Natural killer cell treated with Interleukin-12 subunit alpha and Interleukin-12 subunit beta and Interleukin-15 and Interleukin-18, amount 100 ng/mL, for 72 hours (primary cell): ENCODE data around the gene CLTC. TPM values are rescaled to one million over a fixed set of nuclear protein-coding genes. Genes with fewer than 3 reads are reported as not detected.

ENCODE experiments used
- ATAC-seq, 2 donors: fragments of 150-1000 bp; cut with Tn5 transposase in 1 of 2; sonication (Bioruptor Pico), chemical (Tn5 transposase) in 1 of 2; 2 replicates each; pipeline ENCODE4 v1.10.0; 2021
- DNase-seq: peaks from one replicate; pipeline ENCODE4 v3.0.0; 2022; ENCODE audit warnings: low spot score
- H3K27ac Mint-ChIP-seq, 2 donors: 1 replicate in 1 of 2; 2 replicates in 1 of 2; pipeline ENCODE4 v1.8.0; 2022; ENCODE audit warnings: mixed read lengths in 2 of 2, mild to moderate bottlenecking in 1 of 2, moderate library complexity in 1 of 2
- H3K27me3 Mint-ChIP-seq, 2 donors: 1 replicate in 1 of 2; 2 replicates in 1 of 2; pipeline ENCODE4 v1.8.0; 2022; ENCODE audit warnings: mixed read lengths in 2 of 2
- H3K36me3 Mint-ChIP-seq: one replicate; pipeline ENCODE4 v1.8.0; 2022; ENCODE audit warnings: mixed read lengths
- H3K4me1 Mint-ChIP-seq, 2 donors: 1 replicate in 1 of 2; 2 replicates in 1 of 2; pipeline ENCODE4 v1.8.0; 2022; ENCODE audit warnings: low read depth in 2 of 2, mixed read lengths in 2 of 2, mild to moderate bottlenecking in 1 of 2
- H3K4me3 Mint-ChIP-seq: one replicate; pipeline ENCODE4 v1.8.0; 2022; ENCODE audit warnings: mixed read lengths
- H3K9me3 Mint-ChIP-seq: 2 replicates; pipeline ENCODE4 v1.8.0; 2022; ENCODE audit warnings: mixed read lengths
- total RNA-seq, 2 donors: library from RNA; stranded (reverse); gene quantifications; one replicate each; pipeline ENCODE4 v1.2.3, GENCODE V29; 2022

Gene CLTC
- total RNA-seq, 2 donors from 2014 or later: 175 to 211 TPM

- Mint-ChIP-seq H3K9me3 (no peaks in the 10 kb centered on the region), H3K4me3 (no peak overlapping the region), H3K27me3 (no peaks in the 10 kb centered on the region), H3K36me3 (peaks cover 38% of the 10 kb centered on the region), H3K4me1 (peaks cover 55 to 65% of the 10 kb centered on the region in 2 donors), H3K27ac (peak overlapping the region in 1 of 2 donors; percentile 7)
- ATAC-seq (no peak), DNase-seq (no peak)
Observed at GRCh38 chr17:59702304-59702703, 82.6 kb downstream of the CLTC start.

- H3K4me3 Mint-ChIP-seq: peak within 1 kb of the TSS; percentile 95
- H3K27me3 Mint-ChIP-seq: no peaks in the 10 kb centered on the region
- ATAC-seq (peak; percentile 99 to 100), DNase-seq (peak; percentile 96)
- H3K9me3 Mint-ChIP-seq: no peaks in the 10 kb centered on the region
- H3K27ac Mint-ChIP-seq: peak within 1 kb of the TSS; percentile 97 to 98
- H3K4me1 Mint-ChIP-seq: peaks cover 40 to 46% of the 10 kb centered on the region in 2 donors
- H3K36me3 Mint-ChIP-seq: peaks cover 16% of the 10 kb centered on the region
Observed at GRCh38 chr17:59707149-59707970, 87.7 kb downstream of the CLTC start, which contains the start of the genes PTRH2 and VMP1. TSS of gene PTRH2 (minus strand) at chr17:59707430. CDS start at chr17:59697978, 9,452 bp downstream. TSS of gene VMP1 (plus strand) at chr17:59707654. CDS start at chr17:59731447, 23,793 bp downstream.

- no peak for ATAC-seq
- Mint-ChIP-seq H3K27me3 (no peaks in the 10 kb centered on the region), H3K4me1 (peaks cover 46 to 51% of the 10 kb centered on the region in 2 donors)
Observed at GRCh38 chr17:59707971-59708430, 88.3 kb downstream of the CLTC start.

GRCh38 chr17:59711936-59712335, 92.2 kb downstream of the CLTC start:
- no peak overlapping the region for H3K27ac Mint-ChIP-seq
- no peak for DNase-seq
- H3K36me3 Mint-ChIP-seq: peaks cover 6% of the 10 kb centered on the region
- no peaks in the 10 kb centered on the region for H3K9me3 Mint-ChIP-seq
- no peaks in the 10 kb centered on the region for H3K27me3 Mint-ChIP-seq
- peaks cover 34 to 42% of the 10 kb centered on the region in 2 donors for H3K4me1 Mint-ChIP-seq
- H3K4me3 Mint-ChIP-seq: no peak overlapping the region
- no peak for ATAC-seq

More at GRCh38 chr17:59707971-59708430, 88.3 kb downstream of the CLTC start:
- peaks cover 16% of the 10 kb centered on the region for H3K36me3 Mint-ChIP-seq
- H3K4me3 Mint-ChIP-seq: peak overlapping the region; percentile 95
- no peaks in the 10 kb centered on the region for H3K9me3 Mint-ChIP-seq
- peak overlapping the region; percentile 97 to 98 for H3K27ac Mint-ChIP-seq
- no peak for DNase-seq

GRCh38 chr17:59712862-59713261, 93.2 kb downstream of the CLTC start:
- H3K4me3 Mint-ChIP-seq: no peak overlapping the region
- no peak overlapping the region for H3K27ac Mint-ChIP-seq
- no peaks in the 10 kb centered on the region for H3K27me3 Mint-ChIP-seq
- H3K9me3 Mint-ChIP-seq: no peaks in the 10 kb centered on the region
- DNase-seq: no peak
- no peak for ATAC-seq
- no peaks in the 10 kb centered on the region for H3K36me3 Mint-ChIP-seq
- peaks cover 29 to 36% of the 10 kb centered on the region in 2 donors for H3K4me1 Mint-ChIP-seq

- no peaks in the 10 kb centered on the region for H3K36me3 Mint-ChIP-seq
- H3K27ac Mint-ChIP-seq: no peak overlapping the region
Observed at GRCh38 chr17:59714255-59714654, 94.6 kb downstream of the CLTC start.

GRCh38 chr17:59716427-59716826, 96.7 kb downstream of the CLTC start:
- Mint-ChIP-seq H3K4me3 (no peak overlapping the region), H3K9me3 (no peaks in the 10 kb centered on the region), H3K4me1 (peaks cover 20 to 35% of the 10 kb centered on the region in 2 donors), H3K27ac (no peak overlapping the region), H3K36me3 (no peaks in the 10 kb centered on the region), H3K27me3 (no peaks in the 10 kb centered on the region)
- no peak for ATAC-seq
- no peak for DNase-seq

More at GRCh38 chr17:59714255-59714654, 94.6 kb downstream of the CLTC start:
- ATAC-seq: no peak
- no peak for DNase-seq
- Mint-ChIP-seq H3K4me1 (peaks cover 28 to 34% of the 10 kb centered on the region in 2 donors), H3K27me3 (no peaks in the 10 kb centered on the region), H3K4me3 (no peak overlapping the region), H3K9me3 (no peaks in the 10 kb centered on the region)

- no peak overlapping the region for H3K4me3 Mint-ChIP-seq
- DNase-seq (no peak), ATAC-seq (no peak)
- H3K27me3 Mint-ChIP-seq: no peaks in the 10 kb centered on the region
- H3K36me3 Mint-ChIP-seq: no peaks in the 10 kb centered on the region
- H3K27ac Mint-ChIP-seq: no peak overlapping the region
- peaks cover 23 to 34% of the 10 kb centered on the region in 2 donors for H3K4me1 Mint-ChIP-seq
- H3K9me3 Mint-ChIP-seq: no peaks in the 10 kb centered on the region
Observed at GRCh38 chr17:59719526-59719925, 99.8 kb downstream of the CLTC start.

- no peaks in the 10 kb centered on the region for H3K9me3 Mint-ChIP-seq
- no peaks in the 10 kb centered on the region for H3K36me3 Mint-ChIP-seq
- H3K27me3 Mint-ChIP-seq: no peaks in the 10 kb centered on the region
- no peak for ATAC-seq
- H3K4me1 Mint-ChIP-seq: peaks cover 24 to 41% of the 10 kb centered on the region in 2 donors
- H3K4me3 Mint-ChIP-seq: no peak overlapping the region
- H3K27ac Mint-ChIP-seq: no peak overlapping the region
- DNase-seq: no peak
Observed at GRCh38 chr17:59722623-59723022, 102.9 kb downstream of the CLTC start.

- ATAC-seq (no peak), DNase-seq (no peak)
- H3K27me3 Mint-ChIP-seq: no peaks in the 10 kb centered on the region
- H3K27ac Mint-ChIP-seq: peak overlapping the region in 1 of 2 donors; percentile 14
- H3K36me3 Mint-ChIP-seq: no peaks in the 10 kb centered on the region
- H3K4me1 Mint-ChIP-seq: peaks cover 24 to 41% of the 10 kb centered on the region in 2 donors
- H3K9me3 Mint-ChIP-seq: no peaks in the 10 kb centered on the region
- H3K4me3 Mint-ChIP-seq: no peak overlapping the region
Observed at GRCh38 chr17:59723041-59723440, 103.3 kb downstream of the CLTC start.

GRCh38 chr17:59723607-59724006, 103.9 kb downstream of the CLTC start:
- ATAC-seq (no peak), DNase-seq (no peak)
- peaks cover 21 to 38% of the 10 kb centered on the region in 2 donors for H3K4me1 Mint-ChIP-seq
- no peaks in the 10 kb centered on the region for H3K9me3 Mint-ChIP-seq
- no peaks in the 10 kb centered on the region for H3K36me3 Mint-ChIP-seq
- peak overlapping the region in 1 of 2 donors; percentile 14 for H3K27ac Mint-ChIP-seq
- no peaks in the 10 kb centered on the region for H3K27me3 Mint-ChIP-seq
- no peak overlapping the region for H3K4me3 Mint-ChIP-seq

GRCh38 chr17:59725691-59726090, 106.0 kb downstream of the CLTC start:
- H3K27ac Mint-ChIP-seq: peak overlapping the region in 1 of 2 donors; percentile 66
- no peaks in the 10 kb centered on the region for H3K9me3 Mint-ChIP-seq
- no peaks in the 10 kb centered on the region for H3K27me3 Mint-ChIP-seq
- DNase-seq (no peak), ATAC-seq (no peak)
- H3K36me3 Mint-ChIP-seq: no peaks in the 10 kb centered on the region
- H3K4me3 Mint-ChIP-seq: no peak overlapping the region
- peaks cover 23 to 26% of the 10 kb centered on the region in 2 donors for H3K4me1 Mint-ChIP-seq

- DNase-seq: no peak
- H3K36me3 Mint-ChIP-seq: no peaks in the 10 kb centered on the region
- no peak overlapping the region for H3K4me3 Mint-ChIP-seq
- no peak for ATAC-seq
- H3K27ac Mint-ChIP-seq: no peak overlapping the region
- H3K4me1 Mint-ChIP-seq: peaks cover 21 to 23% of the 10 kb centered on the region in 2 donors
- H3K9me3 Mint-ChIP-seq: no peaks in the 10 kb centered on the region
- no peaks in the 10 kb centered on the region for H3K27me3 Mint-ChIP-seq
Observed at GRCh38 chr17:59727817-59728533, 108.3 kb downstream of the CLTC start.
